Measurements from ENCODE around the gene MLX.
"Not testable (repeated sequence)": the region's sequence is repeated elsewhere in the genome, so short reads cannot be mapped to it uniquely, and the experiment has no call there.

MLX gene

GRCh38 chr17:42555961-42556617 lies 10.8 kb upstream of the MLX start:
- DNase-seq, result not testable (repeated sequence)

- no peak for DNase-seq
Observed at GRCh38 chr17:42559075-42559474, 7.8 kb upstream of the MLX start.

- DNase-seq, result no peak
Observed at GRCh38 chr17:42560246-42560645, 6.7 kb upstream of the MLX start.

- DNase-seq, result peak; percentile 86
Observed at GRCh38 chr17:42561897-42562387, 5.0 kb upstream of the MLX start, which contains the start of gene COASY. TSS of gene COASY (plus strand) at chr17:42562148. CDS start at chr17:42562623, 475 bp downstream.

GRCh38 chr17:42562388-42563142 lies 4.3 kb upstream of the MLX start:
- no peak for DNase-seq

GRCh38 chr17:42563143-42563509 lies 3.8 kb upstream of the MLX start:
- DNase-seq, result no peak

- no peak for DNase-seq
Observed at GRCh38 chr17:42563543-42563942, 3.4 kb upstream of the MLX start.

GRCh38 chr17:42563950-42564349 lies 3.0 kb upstream of the MLX start:
- DNase-seq, result no peak

GRCh38 chr17:42564815-42565522 lies 1.9 kb upstream of the MLX start:
- DNase-seq, result no peak

- DNase-seq, result no peak
Observed at GRCh38 chr17:42565523-42566214, 1.2 kb upstream of the MLX start.

GRCh38 chr17:42566215-42566882 lies 551 bp upstream of the MLX start:
- DNase-seq, result no peak

- no peak for DNase-seq
Observed at GRCh38 chr17:42568341-42569111, 1.6 kb downstream of the MLX start.

- no peak for DNase-seq
Observed at GRCh38 chr17:42571435-42572225, 4.7 kb downstream of the MLX start.

GRCh38 chr17:42573095-42573494 lies 6.2 kb downstream of the MLX start:
- DNase-seq, result no peak

GRCh38 chr17:42574463-42574862 lies 7.6 kb downstream of the MLX start:
- DNase-seq, result no peak

GRCh38 chr17:42577140-42577531 lies 10.2 kb downstream of the MLX start:
- DNase-seq, result no peak

- DNase-seq, result peak; percentile 87
Observed at GRCh38 chr17:42577532-42578281, 10.8 kb downstream of the MLX start, which contains the start of gene PSMC3IP. TSS of gene PSMC3IP (minus strand) at chr17:42577729. CDS start at chr17:42577686, 43 bp downstream.

- DNase-seq, result peak; percentile 52
Observed at GRCh38 chr17:42578282-42578869, 11.5 kb downstream of the MLX start.

- no peak for DNase-seq
Observed at GRCh38 chr17:42579794-42580551, 13.1 kb downstream of the MLX start.
